HL-60 (cell line): ENCODE results near the gene CARS2.

Source experiments
- CTCF ChIP-seq: IDR thresholded peaks from one replicate; pipeline ENCODE4 v1.5.1; 2011; ENCODE audit warnings: low read length, control low read depth, inconsistent platforms; ENCODE audit not compliant: insufficient read depth
- GABPA ChIP-seq: IDR thresholded peaks from 2 replicates; pipeline ENCODE4 v1.6.1; 2012; ENCODE audit warnings: low read depth

- no peak for TF ChIP-seq CTCF
- TF ChIP-seq GABPA, result no peak
Measured at GRCh38 chr13:110748271-110748670, 42.4 kb upstream of the CARS2 start.
